ENCODE data around the gene KRTAP20-4.

The KRTAP20-4 gene

GRCh38 chr21:30668776-30669175 lies 48.3 kb downstream of the KRTAP20-4 start:
- no peak for DNase-seq
